B cell (primary cell): ENCODE data around the gene PNCK. TPM values are rescaled to one million over a fixed set of nuclear protein-coding genes. Genes with fewer than 3 reads are reported as not detected.

Experiments used
- ATAC-seq: fragments of 200-7000 bp; cut with Tn5 transposase; one replicate; pipeline ENCODE4 v1.10.0; 2021; ENCODE audit warnings: low read depth, mild to moderate bottlenecking, moderate number of reproducible peaks, moderate library complexity
- CTCF ChIA-PET: fragments of 350-600 bp; sonication (Branson Sonifier 250); formaldehyde crosslinking; loops from one replicate; lab custom pipeline; 2021; ENCODE audit warnings: antibody characterized with exemption, inconsistent platforms; lab: Charles Lee
- POLR2A ChIA-PET: fragments of 350-600 bp; sonication (Branson Sonifier 250); formaldehyde crosslinking; loops from one replicate; lab custom pipeline; 2021; ENCODE audit warnings: antibody characterized with exemption; lab: Charles Lee
- DNase-seq: peaks from one replicate; pipeline ENCODE4 v3.0.0; 2013
- H2AFZ ChIP-seq: 2 replicates; pipeline ENCODE4 v1.6.1; 2012; ENCODE audit warnings: mild to moderate bottlenecking, low read depth, low read length; ENCODE audit not compliant: insufficient read depth, poor library complexity, severe bottlenecking
- H3K27ac ChIP-seq, 2 donors: 1 replicate in 1 of 2; 2 replicates in 1 of 2; pipeline ENCODE4 v1.5.1; 2012 to 2013; ENCODE audit warnings: low read length in 2 of 2, mild to moderate bottlenecking in 2 of 2, moderate library complexity in 1 of 2
- H3K27me3 ChIP-seq, 4 experiments: fragments of 200-600 bp in 1 of 4; sonication (generic) in 1 of 4; replicated peaks in 1 of 4; 1 replicate in 2 of 4; 2 replicates in 2 of 4; pipeline versions ENCODE4 v1.6.1 to v1.7.0; 2013 to 2016; ENCODE audit warnings: low read length in 3 of 4, mild to moderate bottlenecking in 2 of 4, mixed read lengths in 1 of 4, moderate library complexity in 1 of 4; ENCODE audit not compliant: insufficient read depth in 4 of 4, control insufficient read depth in 3 of 4; ENCODE audit errors: control extremely low read depth in 1 of 4
- H3K36me3 ChIP-seq, 2 experiments: replicated peaks in 1 of 2; 1 replicate in 1 of 2; 2 replicates in 1 of 2; pipeline versions ENCODE4 v1.6.1 to v1.7.1; 2013; ENCODE audit warnings: low read length in 1 of 2; ENCODE audit not compliant: insufficient read depth in 2 of 2, control insufficient read depth in 1 of 2; ENCODE audit errors: control extremely low read depth in 1 of 2, extremely low read depth in 1 of 2
- H3K4me1 ChIP-seq, 2 donors: fragments of 200-600 bp in 1 of 2; sonication (generic) in 1 of 2; 1 replicate in 1 of 2; 2 replicates in 1 of 2; pipeline versions ENCODE4 v1.5.1 to v1.6.1; 2013 to 2017; ENCODE audit warnings: low read length in 2 of 2; ENCODE audit not compliant: control insufficient read depth in 2 of 2, insufficient read depth in 2 of 2
- H3K4me2 ChIP-seq: replicated peaks from 2 replicates; pipeline ENCODE3; 2012; ENCODE audit warnings: mild to moderate bottlenecking, low read depth, low read length; ENCODE audit not compliant: poor library complexity, severe bottlenecking
- H3K4me3 ChIP-seq, 5 experiments: fragments of 200-600 bp in 1 of 5; sonication (generic) in 1 of 5; 1 replicate in 3 of 5; 2 replicates in 2 of 5; pipeline versions ENCODE4 v1.5.1 to v1.7.0; 2011 to 2016; ENCODE audit warnings: low read length in 4 of 5, mild to moderate bottlenecking in 4 of 5, low read depth in 2 of 5, control low read depth in 1 of 5, moderate library complexity in 1 of 5; ENCODE audit not compliant: insufficient read depth in 1 of 5; ENCODE audit errors: control extremely low read depth in 1 of 5, extremely low read depth in 1 of 5
- H3K79me2 ChIP-seq: fragments of 200-600 bp; sonication (generic); one replicate; pipeline ENCODE4 v1.6.0; 2016; ENCODE audit warnings: low read length; ENCODE audit not compliant: control insufficient read depth, insufficient read depth
- H3K9ac ChIP-seq: fragments of 200-600 bp; sonication (generic); 2 replicates; pipeline ENCODE4 v1.6.1; 2017; ENCODE audit warnings: mild to moderate bottlenecking, low read length, moderate library complexity
- H3K9me3 ChIP-seq, 3 donors: one replicate each; pipeline versions ENCODE4 v1.6.1 to v1.7.1; 2013; ENCODE audit warnings: low read length in 2 of 3; ENCODE audit not compliant: control insufficient read depth in 2 of 3, insufficient read depth in 1 of 3; ENCODE audit errors: control extremely low read depth in 1 of 3
- H4K20me1 ChIP-seq: 2 replicates; pipeline ENCODE4 v1.6.0; 2012; ENCODE audit warnings: mild to moderate bottlenecking, low read length; ENCODE audit not compliant: insufficient read depth, control insufficient read depth, poor library complexity, severe bottlenecking
- H3K27ac Mint-ChIP-seq: one replicate; pipeline ENCODE4 v1.8.0; 2021; ENCODE audit warnings: mixed read lengths
- H3K27me3 Mint-ChIP-seq: one replicate; pipeline ENCODE4 v1.8.0; 2021; ENCODE audit warnings: mixed read lengths
- H3K4me1 Mint-ChIP-seq: one replicate; pipeline ENCODE4 v1.8.0; 2021; ENCODE audit warnings: mixed read lengths
- H3K4me3 Mint-ChIP-seq: one replicate; pipeline ENCODE4 v1.8.0; 2021; ENCODE audit warnings: mixed read lengths
- H3K9me3 Mint-ChIP-seq: one replicate; pipeline ENCODE4 v1.8.0; 2022; ENCODE audit warnings: mixed read lengths; ENCODE audit not compliant: insufficient read depth
- EZH2 ChIP-seq: IDR thresholded peaks from 2 replicates; pipeline ENCODE4 v1.6.1; 2012; ENCODE audit warnings: borderline replicate concordance, low read depth, mild to moderate bottlenecking, moderate library complexity, low read length; ENCODE audit not compliant: insufficient read depth, poor library complexity, severe bottlenecking
- WGBS: methylation state at CpG from one replicate; pipeline ENCODE4 v1.1.5; 2013; ENCODE audit warnings: missing lambda C conversion rate; ENCODE audit not compliant: insufficient coverage; 5-methylcytosine and 5-hydroxymethylcytosine counted together
- intact Hi-C: fragments of 100-400 bp; cut with micrococcal nuclease; formaldehyde crosslinking; loops from one replicate; pipeline ENCODE4 v1.10.0; 2022
- polyA plus RNA-seq: library from polyadenylated mRNA; depleted of rRNA; stranded (reverse); fragments of >200 nt; gene quantifications from 2 replicates; pipeline ENCODE4 v1.2.3, GENCODE V29; 2012
- total RNA-seq, 2 donors: library from RNA; stranded (reverse); fragments of 120-200 nt in 1 of 2; gene quantifications; 1 replicate in 1 of 2; 2 replicates in 1 of 2; pipeline versions ENCODE4 v1.2.3 to v1.2.4, GENCODE V29; 2013 to 2022
- TF ChIP-seq, protein P1 (sequence below): fragments of 200-600 bp; IDR thresholded peaks from one replicate; pipeline ENCODE4 v1.8.0; 2022; ENCODE audit warnings: antibody characterized with exemption, mild to moderate bottlenecking

The PNCK gene
- total and polyA plus RNA-seq, 2 donors (not counting 1 experiment from before 2014, with no cell fraction given) = 0.99 TPM; not detected in 1

DNA sequence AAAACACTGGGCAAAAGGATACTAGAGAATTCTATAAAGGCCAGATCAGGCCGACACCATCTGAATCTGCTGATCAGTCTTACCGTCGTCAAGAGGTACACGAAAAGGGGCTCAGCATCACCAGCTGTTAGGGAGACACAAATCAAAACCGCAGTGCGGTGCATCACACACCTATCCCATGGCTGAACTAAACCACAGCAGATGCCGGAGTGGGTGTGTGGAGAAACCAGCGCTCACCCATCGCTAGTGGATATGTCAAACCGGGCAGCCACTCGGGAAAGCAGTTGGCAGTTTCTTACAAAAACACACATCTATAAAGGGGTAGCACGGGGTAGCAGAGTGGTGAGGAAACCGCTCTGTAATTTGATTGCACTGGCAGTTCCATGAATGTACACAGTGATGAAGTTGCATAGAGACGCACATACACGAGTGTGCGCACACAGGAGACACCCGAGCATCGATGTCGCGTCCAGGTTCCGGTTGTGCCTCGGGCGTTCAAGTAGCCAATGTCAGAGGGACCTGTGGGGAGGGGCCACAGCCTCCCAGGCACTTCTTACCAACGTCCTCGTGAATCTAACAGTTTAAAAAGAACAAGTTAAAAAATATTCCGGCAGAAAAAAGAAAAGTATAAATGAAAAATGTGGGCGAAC, 51.5 kb downstream of the PNCK start:
- POLR2A ChIA-PET = no interaction called here
- Mint-ChIP-seq H3K27ac (no peak overlapping the region), H3K27me3 (peaks cover 6% of the 10 kb centered on the region), H3K4me1 (no peaks in the 10 kb centered on the region), H3K9me3 (no peaks in the 10 kb centered on the region), H3K4me3 (no peak overlapping the region)
- H3K27me3 ChIP-seq = peaks cover 0 to 6% (median 0%) of the 10 kb centered on the region in 4 experiments
- H3K9ac ChIP-seq = no peak overlapping the region
- DNase-seq = no peak
- H3K27ac ChIP-seq = no peak overlapping the region
- no peaks in the 10 kb centered on the region for H3K36me3 ChIP-seq
- ATAC-seq = no peak
- H3K79me2 ChIP-seq = no peaks in the 10 kb centered on the region
- no peaks in the 10 kb centered on the region for H3K4me1 ChIP-seq
- intact Hi-C loops = no loop called here
- TF ChIP-seq EZH2 = no peak
- TF ChIP-seq, protein P1, sequence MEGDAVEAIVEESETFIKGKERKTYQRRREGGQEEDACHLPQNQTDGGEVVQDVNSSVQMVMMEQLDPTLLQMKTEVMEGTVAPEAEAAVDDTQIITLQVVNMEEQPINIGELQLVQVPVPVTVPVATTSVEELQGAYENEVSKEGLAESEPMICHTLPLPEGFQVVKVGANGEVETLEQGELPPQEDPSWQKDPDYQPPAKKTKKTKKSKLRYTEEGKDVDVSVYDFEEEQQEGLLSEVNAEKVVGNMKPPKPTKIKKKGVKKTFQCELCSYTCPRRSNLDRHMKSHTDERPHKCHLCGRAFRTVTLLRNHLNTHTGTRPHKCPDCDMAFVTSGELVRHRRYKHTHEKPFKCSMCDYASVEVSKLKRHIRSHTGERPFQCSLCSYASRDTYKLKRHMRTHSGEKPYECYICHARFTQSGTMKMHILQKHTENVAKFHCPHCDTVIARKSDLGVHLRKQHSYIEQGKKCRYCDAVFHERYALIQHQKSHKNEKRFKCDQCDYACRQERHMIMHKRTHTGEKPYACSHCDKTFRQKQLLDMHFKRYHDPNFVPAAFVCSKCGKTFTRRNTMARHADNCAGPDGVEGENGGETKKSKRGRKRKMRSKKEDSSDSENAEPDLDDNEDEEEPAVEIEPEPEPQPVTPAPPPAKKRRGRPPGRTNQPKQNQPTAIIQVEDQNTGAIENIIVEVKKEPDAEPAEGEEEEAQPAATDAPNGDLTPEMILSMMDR = no peak
- no peaks in the 10 kb centered on the region for H3K9me3 ChIP-seq
- WGBS = 91% methylated on average over 6 of the region's 27 CpGs
- H3K4me2 ChIP-seq = no peak overlapping the region
- CTCF ChIA-PET = no interaction called here
- no peaks in the 10 kb centered on the region for H4K20me1 ChIP-seq
- H2AFZ ChIP-seq = no peak overlapping the region
- no peak overlapping the region for H3K4me3 ChIP-seq

DNA sequence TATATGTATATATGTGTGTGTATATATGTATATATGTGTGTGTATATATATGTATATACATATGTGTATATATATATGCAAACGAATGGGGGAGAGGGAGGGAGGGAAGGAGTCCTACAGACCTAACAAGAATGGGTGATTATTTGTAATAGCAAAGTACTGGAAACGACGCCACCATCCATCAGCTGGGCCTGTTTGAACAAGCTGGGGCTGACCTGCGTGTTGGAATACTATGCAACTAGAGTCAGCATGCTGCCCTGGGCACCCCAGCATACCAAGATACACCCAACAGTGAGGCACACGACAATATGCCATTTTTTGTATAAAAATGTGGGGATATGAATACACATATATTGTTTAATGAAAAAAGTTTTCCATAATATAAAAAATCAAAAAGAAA, 53.0 kb downstream of the PNCK start:
- no peak overlapping the region for H2AFZ ChIP-seq
- H3K36me3 ChIP-seq = no peaks in the 10 kb centered on the region
- no peak overlapping the region for H3K27ac ChIP-seq
- no peak overlapping the region for H3K27ac Mint-ChIP-seq
- CTCF ChIA-PET = no interaction called here
- POLR2A ChIA-PET = no interaction called here
- intact Hi-C loops = no loop called here
- 100% methylated on average over 1 of the region's 5 CpGs for WGBS
- no peaks in the 10 kb centered on the region for H4K20me1 ChIP-seq
- no peaks in the 10 kb centered on the region for H3K79me2 ChIP-seq
- no peaks in the 10 kb centered on the region for H3K9me3 Mint-ChIP-seq
- no peak overlapping the region for H3K9ac ChIP-seq
- ATAC-seq = no peak
- H3K27me3 ChIP-seq = peaks cover 0 to 6% (median 0%) of the 10 kb centered on the region in 4 experiments
- no peak overlapping the region for H3K4me3 ChIP-seq
- peaks cover 6% of the 10 kb centered on the region for H3K27me3 Mint-ChIP-seq
- no peak for DNase-seq
- no peak overlapping the region for H3K4me3 Mint-ChIP-seq
- H3K4me2 ChIP-seq = no peak overlapping the region
- H3K9me3 ChIP-seq = no peaks in the 10 kb centered on the region
- H3K4me1 Mint-ChIP-seq = no peaks in the 10 kb centered on the region
- no peaks in the 10 kb centered on the region for H3K4me1 ChIP-seq
- TF ChIP-seq, protein P1 = no peak
- TF ChIP-seq EZH2 = no peak
